ENCODE data around the gene SLC25A12.

DNA sequence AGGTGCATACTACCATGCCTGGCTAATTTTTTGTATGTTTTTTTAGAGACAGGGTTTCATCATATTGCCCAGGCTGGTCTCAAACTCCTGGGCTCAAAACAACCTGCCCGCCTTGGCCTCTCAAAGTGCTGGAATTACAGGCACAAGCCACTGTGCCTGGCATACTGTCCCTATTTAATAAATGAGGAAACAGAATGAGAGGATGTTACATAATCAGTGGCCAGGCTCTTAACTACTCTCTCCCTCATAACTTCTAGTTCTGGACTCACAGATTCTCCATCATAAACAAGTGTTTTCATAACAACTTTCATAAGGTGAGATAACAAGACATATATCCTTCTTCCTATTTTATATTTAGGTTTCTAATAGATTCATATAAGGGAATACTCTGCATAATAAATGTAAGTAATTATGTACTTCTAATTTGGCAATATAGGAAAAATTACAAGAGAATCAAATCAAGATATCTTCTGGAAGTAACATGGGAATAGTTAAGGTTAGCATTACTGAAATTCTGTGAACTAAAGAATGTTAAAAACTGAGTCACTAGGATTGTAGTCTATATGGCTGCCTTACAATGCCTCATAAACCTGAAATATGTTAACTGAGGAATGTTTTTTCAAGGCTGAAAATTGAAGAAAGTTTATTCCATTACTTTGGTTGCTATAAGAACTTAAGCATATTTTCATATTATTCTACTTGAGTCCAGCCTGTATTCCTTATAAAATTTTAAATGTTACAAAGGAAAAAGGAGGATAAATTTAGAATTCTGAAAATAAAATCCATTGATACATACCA is 71.3 kb downstream of the SLC25A12 start:
- no peak for TF ChIP-seq ZNF747 (CRISPR knock-in tag; IDR thresholded peaks at IDR 0.05; ENCODE audit: borderline replicate concordance)
- TF ChIP-seq REST (IDR thresholded peaks at IDR 0.05; ENCODE audit: borderline replicate concordance in 1 of 2, low read depth in 1 of 2, low read length in 2 of 2), result no peak
- no peak for TF ChIP-seq NR2F2 (IDR thresholded peaks at IDR 0.05; ENCODE audit: borderline replicate concordance, low read depth)
- TF ChIP-seq ARNTL (CRISPR knock-in tag; IDR thresholded peaks at IDR 0.05), result no peak
- TF ChIP-seq, protein P1, sequence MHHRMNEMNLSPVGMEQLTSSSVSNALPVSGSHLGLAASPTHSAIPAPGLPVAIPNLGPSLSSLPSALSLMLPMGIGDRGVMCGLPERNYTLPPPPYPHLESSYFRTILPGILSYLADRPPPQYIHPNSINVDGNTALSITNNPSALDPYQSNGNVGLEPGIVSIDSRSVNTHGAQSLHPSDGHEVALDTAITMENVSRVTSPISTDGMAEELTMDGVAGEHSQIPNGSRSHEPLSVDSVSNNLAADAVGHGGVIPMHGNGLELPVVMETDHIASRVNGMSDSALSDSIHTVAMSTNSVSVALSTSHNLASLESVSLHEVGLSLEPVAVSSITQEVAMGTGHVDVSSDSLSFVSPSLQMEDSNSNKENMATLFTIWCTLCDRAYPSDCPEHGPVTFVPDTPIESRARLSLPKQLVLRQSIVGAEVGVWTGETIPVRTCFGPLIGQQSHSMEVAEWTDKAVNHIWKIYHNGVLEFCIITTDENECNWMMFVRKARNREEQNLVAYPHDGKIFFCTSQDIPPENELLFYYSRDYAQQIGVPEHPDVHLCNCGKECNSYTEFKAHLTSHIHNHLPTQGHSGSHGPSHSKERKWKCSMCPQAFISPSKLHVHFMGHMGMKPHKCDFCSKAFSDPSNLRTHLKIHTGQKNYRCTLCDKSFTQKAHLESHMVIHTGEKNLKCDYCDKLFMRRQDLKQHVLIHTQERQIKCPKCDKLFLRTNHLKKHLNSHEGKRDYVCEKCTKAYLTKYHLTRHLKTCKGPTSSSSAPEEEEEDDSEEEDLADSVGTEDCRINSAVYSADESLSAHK (CRISPR knock-in tag; IDR thresholded peaks at IDR 0.05; ENCODE audit: borderline replicate concordance), result no peak
- no peak for TF ChIP-seq HDAC6 (IDR thresholded peaks at IDR 0.05; ENCODE audit: low read depth, low read length)
- TF ChIP-seq GABPA (IDR thresholded peaks at IDR 0.05; ENCODE audit: low read depth, low read length), result no peak
- TF ChIP-seq GABPA (CRISPR knock-in tag; IDR thresholded peaks at IDR 0.05; ENCODE audit: low read depth), result no peak
- TF ChIP-seq ZNF776 (CRISPR knock-in tag; IDR thresholded peaks at IDR 0.05), result no peak
- no peak for TF ChIP-seq STAG1 (CRISPR knock-in tag; IDR thresholded peaks at IDR 0.05)
